ENCODE measurements around the gene TMEM61. TPM values are rescaled to one million over a fixed set of nuclear protein-coding genes. Genes with fewer than 3 reads are reported as not detected.
A peak's percentile ranks its signal among the peaks of the same experiment; 100 is the strongest.

TMEM61 gene
- total RNA-seq, 1 experiment from 2014 or later: 0.74 TPM

GRCh38 chr1:55040933-55041494 lies 60.6 kb downstream of the TMEM61 start (continued):
- TF ChIP-seq, protein P1, sequence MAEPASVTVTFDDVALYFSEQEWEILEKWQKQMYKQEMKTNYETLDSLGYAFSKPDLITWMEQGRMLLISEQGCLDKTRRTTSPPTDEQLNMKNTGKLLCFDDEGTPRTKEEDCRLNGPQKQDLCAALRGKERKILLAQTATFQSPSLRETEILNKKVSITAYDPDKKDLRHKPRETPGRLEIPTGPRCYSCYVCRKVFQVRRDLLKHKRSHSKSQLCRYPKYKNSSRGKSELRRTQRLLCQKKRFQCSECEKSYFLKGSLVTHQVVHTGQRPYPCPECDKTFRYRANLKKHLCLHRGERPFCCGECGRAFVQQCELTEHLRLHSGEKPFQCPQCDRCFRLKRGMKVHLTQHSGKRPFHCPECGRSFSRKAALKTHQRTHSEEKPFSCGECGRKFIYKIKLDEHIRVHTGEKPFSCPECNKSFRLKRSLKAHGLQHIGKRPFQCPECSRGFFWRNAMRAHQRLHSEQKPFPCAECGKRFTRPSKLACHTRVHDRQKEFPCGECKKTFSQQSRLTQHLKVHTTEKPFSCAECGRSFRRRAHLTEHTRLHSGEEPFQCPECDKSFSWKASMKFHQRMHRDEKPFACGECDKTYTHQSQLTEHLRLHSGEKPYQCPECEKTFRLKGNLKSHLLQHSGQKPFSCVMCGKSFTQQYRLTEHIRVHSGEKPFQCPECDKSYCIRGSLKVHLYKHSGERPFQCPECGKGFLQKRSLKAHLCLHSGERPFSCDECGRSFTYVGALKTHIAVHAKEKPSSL (CRISPR knock-in tag; conservative IDR thresholded peaks at IDR 0.05): no peak
- TF ChIP-seq RELA (CRISPR knock-in tag; IDR thresholded peaks at IDR 0.05; ENCODE audit: borderline replicate concordance) (no peak), AFF4 (CRISPR knock-in tag; IDR thresholded peaks at IDR 0.05; ENCODE audit: borderline replicate concordance) (no peak), ZNF416 (CRISPR knock-in tag; IDR thresholded peaks at IDR 0.05) (no peak), ATF6 (CRISPR knock-in tag; IDR thresholded peaks at IDR 0.05) (no peak), TCF7 (CRISPR knock-in tag; IDR thresholded peaks at IDR 0.05; ENCODE audit: low read depth) (no peak), MXD4 (CRISPR knock-in tag; IDR thresholded peaks at IDR 0.05; ENCODE audit: borderline replicate concordance) (no peak)

DNA sequence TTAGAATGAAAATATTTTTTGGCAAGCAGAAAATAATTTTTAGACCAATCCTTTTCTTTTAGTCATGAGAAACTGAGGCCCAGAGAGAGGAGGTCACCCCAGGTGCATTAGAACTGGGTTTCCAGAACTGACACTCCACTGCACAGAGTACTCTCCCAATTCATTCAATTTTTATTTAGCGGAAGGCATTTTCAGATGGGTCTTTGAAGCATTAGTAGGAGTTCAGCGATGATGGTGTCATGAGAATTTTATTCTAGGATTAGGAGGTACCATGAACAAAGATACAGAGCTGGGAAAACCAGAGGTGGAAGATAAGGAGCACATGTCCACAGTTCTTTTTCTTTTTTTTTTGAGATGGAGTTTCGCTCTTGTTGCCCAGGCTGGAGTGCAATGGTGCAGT lies 61.2 kb downstream of the TMEM61 start:
- Mint-ChIP-seq H3K4me1 (peaks cover 48% of the 10 kb centered on the region), H3K36me3 (peaks cover 8% of the 10 kb centered on the region), H3K27ac (no peak overlapping the region), H3K4me3 (peak overlapping the region; percentile 86), H3K9me3 (no peaks in the 10 kb centered on the region), H3K27me3 (ENCODE audit: low read depth) (peaks cover 48% of the 10 kb centered on the region)
- ChIA-PET CTCF (interaction anchor here (1.2 to 8.7 kb wide), 4 partner anchors 20 to 97 kb away, joined by 5 to 64 read pairs (median 16); no protein-coding TSS in a partner anchor), POLR2A (no interaction called here)
- ATAC-seq (no peak), DNase-seq (ENCODE audit: low spot score) (no peak)
- TF ChIP-seq TCF7 (CRISPR knock-in tag; IDR thresholded peaks at IDR 0.05; ENCODE audit: low read depth) (no peak), ZNF263 (CRISPR knock-in tag; IDR thresholded peaks at IDR 0.05; ENCODE audit: low read depth) (no peak), ZBTB43 (CRISPR knock-in tag; IDR thresholded peaks at IDR 0.05) (no peak), E2F5 (CRISPR knock-in tag; IDR thresholded peaks at IDR 0.05) (no peak), AR (CRISPR knock-in tag; IDR thresholded peaks at IDR 0.05) (no peak), KAT7 (CRISPR knock-in tag; IDR thresholded peaks at IDR 0.05; ENCODE audit: borderline replicate concordance) (no peak), ZNF396 (CRISPR knock-in tag; IDR thresholded peaks at IDR 0.05; ENCODE audit: borderline replicate concordance) (no peak), NR1H2 (CRISPR knock-in tag; IDR thresholded peaks at IDR 0.05) (no peak), EMX1 (CRISPR knock-in tag; IDR thresholded peaks at IDR 0.05) (no peak)
- TF ChIP-seq, protein P2, sequence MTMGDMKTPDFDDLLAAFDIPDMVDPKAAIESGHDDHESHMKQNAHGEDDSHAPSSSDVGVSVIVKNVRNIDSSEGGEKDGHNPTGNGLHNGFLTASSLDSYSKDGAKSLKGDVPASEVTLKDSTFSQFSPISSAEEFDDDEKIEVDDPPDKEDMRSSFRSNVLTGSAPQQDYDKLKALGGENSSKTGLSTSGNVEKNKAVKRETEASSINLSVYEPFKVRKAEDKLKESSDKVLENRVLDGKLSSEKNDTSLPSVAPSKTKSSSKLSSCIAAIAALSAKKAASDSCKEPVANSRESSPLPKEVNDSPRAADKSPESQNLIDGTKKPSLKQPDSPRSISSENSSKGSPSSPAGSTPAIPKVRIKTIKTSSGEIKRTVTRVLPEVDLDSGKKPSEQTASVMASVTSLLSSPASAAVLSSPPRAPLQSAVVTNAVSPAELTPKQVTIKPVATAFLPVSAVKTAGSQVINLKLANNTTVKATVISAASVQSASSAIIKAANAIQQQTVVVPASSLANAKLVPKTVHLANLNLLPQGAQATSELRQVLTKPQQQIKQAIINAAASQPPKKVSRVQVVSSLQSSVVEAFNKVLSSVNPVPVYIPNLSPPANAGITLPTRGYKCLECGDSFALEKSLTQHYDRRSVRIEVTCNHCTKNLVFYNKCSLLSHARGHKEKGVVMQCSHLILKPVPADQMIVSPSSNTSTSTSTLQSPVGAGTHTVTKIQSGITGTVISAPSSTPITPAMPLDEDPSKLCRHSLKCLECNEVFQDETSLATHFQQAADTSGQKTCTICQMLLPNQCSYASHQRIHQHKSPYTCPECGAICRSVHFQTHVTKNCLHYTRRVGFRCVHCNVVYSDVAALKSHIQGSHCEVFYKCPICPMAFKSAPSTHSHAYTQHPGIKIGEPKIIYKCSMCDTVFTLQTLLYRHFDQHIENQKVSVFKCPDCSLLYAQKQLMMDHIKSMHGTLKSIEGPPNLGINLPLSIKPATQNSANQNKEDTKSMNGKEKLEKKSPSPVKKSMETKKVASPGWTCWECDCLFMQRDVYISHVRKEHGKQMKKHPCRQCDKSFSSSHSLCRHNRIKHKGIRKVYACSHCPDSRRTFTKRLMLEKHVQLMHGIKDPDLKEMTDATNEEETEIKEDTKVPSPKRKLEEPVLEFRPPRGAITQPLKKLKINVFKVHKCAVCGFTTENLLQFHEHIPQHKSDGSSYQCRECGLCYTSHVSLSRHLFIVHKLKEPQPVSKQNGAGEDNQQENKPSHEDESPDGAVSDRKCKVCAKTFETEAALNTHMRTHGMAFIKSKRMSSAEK (CRISPR knock-in tag; IDR thresholded peaks at IDR 0.05; ENCODE audit: borderline replicate concordance): no peak
- TF ChIP-seq, protein P3, sequence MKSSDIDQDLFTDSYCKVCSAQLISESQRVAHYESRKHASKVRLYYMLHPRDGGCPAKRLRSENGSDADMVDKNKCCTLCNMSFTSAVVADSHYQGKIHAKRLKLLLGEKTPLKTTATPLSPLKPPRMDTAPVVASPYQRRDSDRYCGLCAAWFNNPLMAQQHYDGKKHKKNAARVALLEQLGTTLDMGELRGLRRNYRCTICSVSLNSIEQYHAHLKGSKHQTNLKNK (CRISPR knock-in tag; IDR thresholded peaks at IDR 0.05): no peak
